HepG2 (cell line): Measurements from ENCODE around the gene SERINC1. TPM values are rescaled to one million over a fixed set of nuclear protein-coding genes. Genes with fewer than 3 reads are reported as not detected.

ENCODE experiments used
- ATAC-seq: fragments of 200-7000 bp; cut with Tn5 transposase; 3 replicates; pipeline ENCODE4 v1.9.1; 2020; ENCODE audit warnings: mild to moderate bottlenecking, moderate library complexity
- BruUV-seq: library from RNA; stranded (reverse); fragments of 400-500 nt; replicated peaks from 2 replicates; lab custom pipeline; 2021; lab: Mats Ljungman, UMichigan
- CTCF ChIA-PET: fragments of 300-600 bp; formaldehyde crosslinking; extraction: SDS; loops from one replicate; lab custom pipeline; 2021; ENCODE audit warnings: low total read pairs, inconsistent platforms, low intra/inter-chr PET ratio; lab: Yijun Ruan, JAX
- POLR2A ChIA-PET: fragments of 350-600 bp; sonication (Branson Sonifier 250); formaldehyde crosslinking; loops from one replicate; lab custom pipeline; 2020; ENCODE audit warnings: antibody characterized with exemption, inconsistent platforms; lab: Yijun Ruan, JAX
- DNase-seq: peaks from one replicate; pipeline ENCODE4 v3.0.0-alpha.2; 2015; ENCODE audit warnings: low spot score
- FAIRE-seq: peaks from 3 replicates; lab custom pipeline; 2011; peaks lifted over from hg19 to GRCh38; lab: Jason Lieb, UNC
- H2AFZ ChIP-seq: one replicate; pipeline ENCODE4 v1.6.1; 2011; ENCODE audit warnings: low read length, inconsistent platforms
- H3K27ac ChIP-seq: fragments of 300-600 bp; 3 replicates; pipeline ENCODE4 v1.8.0; 2011; ENCODE audit warnings: mixed run types, mild to moderate bottlenecking, mixed read lengths, low read length, inconsistent platforms; ENCODE audit not compliant: insufficient read depth; ENCODE audit errors: extremely low read length
- H3K27me3 ChIP-seq, 2 experiments: fragments of 200-600 bp in 1 of 2; 2 replicates in 1 of 2; 3 replicates in 1 of 2; pipeline versions ENCODE4 v1.6.0 to v1.8.0; 2011; ENCODE audit warnings: low read length in 2 of 2, mild to moderate bottlenecking in 2 of 2, moderate library complexity in 2 of 2, inconsistent platforms in 1 of 2; ENCODE audit not compliant: insufficient read depth in 2 of 2, control insufficient read depth in 1 of 2
- H3K36me3 ChIP-seq, 2 experiments: fragments of 200-600 bp in 1 of 2; replicated peaks in 1 of 2; 2 replicates in 1 of 2; 3 replicates in 1 of 2; pipeline versions ENCODE4 v1.5.1 to v1.8.0; 2011; ENCODE audit warnings: low read length in 2 of 2, inconsistent platforms in 1 of 2; ENCODE audit not compliant: insufficient read depth in 2 of 2, control insufficient read depth in 1 of 2
- H3K4me1 ChIP-seq: 2 replicates; pipeline ENCODE4 v1.5.1; 2012; ENCODE audit warnings: low read length, inconsistent platforms; ENCODE audit not compliant: insufficient read depth
- H3K4me2 ChIP-seq: 2 replicates; pipeline ENCODE4 v1.6.0; 2011; ENCODE audit warnings: low read depth, low read length, inconsistent platforms
- H3K4me3 ChIP-seq, 3 experiments: fragments of 200-600 bp in 1 of 3; sonication (generic), shearing (Covaris generic) in 1 of 3; replicated peaks in 1 of 3; 2 replicates each; pipeline ENCODE4 v1.5.1; 2011 to 2016; ENCODE audit warnings: low read length in 3 of 3, inconsistent platforms in 2 of 3, low read depth in 2 of 3, mild to moderate bottlenecking in 2 of 3, control low read depth in 1 of 3, mixed read lengths in 1 of 3; ENCODE audit not compliant: insufficient read depth in 1 of 3
- H3K79me2 ChIP-seq: one replicate; pipeline ENCODE4 v1.6.1; 2011; ENCODE audit warnings: low read length, inconsistent platforms; ENCODE audit not compliant: insufficient read depth
- H3K9ac ChIP-seq: 2 replicates; pipeline ENCODE4 v1.6.0; 2011; ENCODE audit warnings: mild to moderate bottlenecking, low read depth, low read length, inconsistent platforms; ENCODE audit not compliant: insufficient read depth
- H3K9me3 ChIP-seq: 2 replicates; pipeline ENCODE4 v1.5.1; 2012; ENCODE audit warnings: mild to moderate bottlenecking, low read length
- H4K20me1 ChIP-seq: 2 replicates; pipeline ENCODE4 v1.6.0; 2011; ENCODE audit warnings: inconsistent platforms, mild to moderate bottlenecking, low read length, moderate library complexity; ENCODE audit not compliant: insufficient read depth
- DNMT1 ChIP-seq: sonication (generic); formaldehyde crosslinking; IDR thresholded peaks from 2 replicates; pipeline ENCODE4 v1.5.1; 2020; ENCODE audit warnings: mild to moderate bottlenecking, missing genetic modification reagents
- GATA4 ChIP-seq: sonication (generic); IDR thresholded peaks from 2 replicates; pipeline ENCODE4 v1.6.1; 2016; ENCODE audit warnings: antibody characterized with exemption, low read depth, borderline replicate concordance
- NFYC ChIP-seq: IDR thresholded peaks from 2 replicates; pipeline ENCODE4 v1.6.1; 2016; ENCODE audit warnings: missing genetic modification reagents, missing compliant biosample characterization
- RFX1 ChIP-seq: fragments of 450-650 bp; IDR thresholded peaks from 2 replicates; pipeline ENCODE4 v1.6.1; 2017
- SIN3B ChIP-seq: fragments of 150-350 bp; IDR thresholded peaks from 2 replicates; pipeline ENCODE4 v1.6.1; 2014; ENCODE audit warnings: low read length
- SIX4 ChIP-seq: sonication (generic); formaldehyde crosslinking; IDR thresholded peaks from 2 replicates; pipeline ENCODE4 v1.4.0; 2020; ENCODE audit warnings: missing genetic modification reagents
- SMYD3 ChIP-seq: sonication (generic); formaldehyde crosslinking; IDR thresholded peaks from 2 replicates; pipeline ENCODE4 v1.8.1; 2023; ENCODE audit warnings: mild to moderate bottlenecking, missing genetic modification reagents
- TEAD3 ChIP-seq: optimal IDR thresholded peaks from 2 replicates; pipeline ENCODE3; 2016; ENCODE audit warnings: borderline replicate concordance
- ZFP36L1 ChIP-seq: sonication (generic); formaldehyde crosslinking; IDR thresholded peaks from 2 replicates; pipeline ENCODE4 v1.8.0; 2022; ENCODE audit warnings: mild to moderate bottlenecking, missing genetic modification reagents, moderate library complexity
- ZFP91 ChIP-seq: sonication (generic); formaldehyde crosslinking; IDR thresholded peaks from 2 replicates; pipeline ENCODE4 v1.9.0; 2022; ENCODE audit warnings: missing genetic modification reagents, mild to moderate bottlenecking, borderline replicate concordance
- ZNF24 ChIP-seq: fragments of 450-650 bp; IDR thresholded peaks from 2 replicates; pipeline ENCODE4 v1.6.1; 2017; ENCODE audit warnings: antibody characterized with exemption, mild to moderate bottlenecking
- ZNF567 ChIP-seq: sonication (generic); formaldehyde crosslinking; IDR thresholded peaks from 2 replicates; pipeline ENCODE4 v1.8.1; 2023; ENCODE audit warnings: mild to moderate bottlenecking, missing genetic modification reagents, borderline replicate concordance
- ZNF570 ChIP-seq: sonication (generic); formaldehyde crosslinking; IDR thresholded peaks from 2 replicates; pipeline ENCODE4 v1.4.0; 2020; ENCODE audit warnings: mild to moderate bottlenecking, missing genetic modification reagents, borderline replicate concordance
- ZNF775 ChIP-seq: sonication (generic); formaldehyde crosslinking; IDR thresholded peaks from 2 replicates; pipeline ENCODE4 v1.4.0; 2020; ENCODE audit warnings: missing genetic modification reagents, mild to moderate bottlenecking, moderate library complexity, borderline replicate concordance
- ZNF891 ChIP-seq: sonication (generic); formaldehyde crosslinking; IDR thresholded peaks from 2 replicates; pipeline ENCODE4 v1.5.0; 2020; ENCODE audit warnings: mild to moderate bottlenecking, missing genetic modification reagents
- ZSCAN29 ChIP-seq: sonication (generic); formaldehyde crosslinking; conservative IDR thresholded peaks from 2 replicates; pipeline ENCODE4 v1.4.0; 2020; ENCODE audit warnings: mild to moderate bottlenecking, missing genetic modification reagents
- WGBS: methylation state at CpG from one replicate; pipeline ENCODE4 v1.1.6; 2017; ENCODE audit warnings: low lambda C conversion rate; 5-methylcytosine and 5-hydroxymethylcytosine counted together
- in situ Hi-C: cut with HindIII; loops from 2 replicates; pipeline ENCODE4 v1.10.0; 2017; ENCODE audit warnings: low pct_unique_long_range_greater_than_20kb; ENCODE audit not compliant: extremely low pct_ligation_motif_present
- intact Hi-C: fragments of 100-400 bp; cut with micrococcal nuclease; formaldehyde crosslinking; loops from one replicate; pipeline ENCODE4 v1.10.0; 2022; ENCODE audit not compliant: unreplicated experiment
- polyA plus RNA-seq, 8 experiments: library from polyadenylated mRNA; depleted of rRNA in 3 of 8; stranded (reverse) in 7 of 8; unstranded in 1 of 8; fragments of >200 nt; fragmentation: Illumina TruSeq in 4 of 8; extraction: Trizol in 4 of 8; gene quantifications; 2 replicates each; pipeline versions ENCODE4 v1.2.1 to v1.2.3, GENCODE V29; 2011 to 2016; ENCODE audit warnings: low read depth in 4 of 8, missing spikeins in 1 of 8, mixed read lengths in 1 of 8; ENCODE audit not compliant: insufficient read depth in 1 of 8
- total RNA-seq, 5 experiments: library from RNA; depleted of rRNA; stranded (reverse); fragments of >200 nt; fragmentation: Illumina TruSeq; extraction: Trizol; gene quantifications; 2 replicates each; pipeline ENCODE4 v1.2.3, GENCODE V29; 2016; ENCODE audit warnings: low read depth in 1 of 5
- TF ChIP-seq, protein P1 (sequence below): sonication (generic); formaldehyde crosslinking; IDR thresholded peaks from 2 replicates; pipeline ENCODE4 v1.8.0; 2022; ENCODE audit warnings: missing genetic modification reagents, low read depth, mild to moderate bottlenecking, borderline replicate concordance
- TF ChIP-seq, protein P2 (sequence below): IDR thresholded peaks from 2 replicates; pipeline ENCODE4 v1.6.1; 2016; ENCODE audit warnings: low read depth

SERINC1 gene
- total and polyA plus RNA-seq, 2 of the 13 experiments (the other 11 are each of a cell fraction or from before 2014, with no cell fraction given), result 93.5 to 112 TPM

- H3K36me3 ChIP-seq, result no peaks in the 10 kb centered on the region
- no peak overlapping the region for H3K27ac ChIP-seq
- no peaks in the 10 kb centered on the region for H3K4me1 ChIP-seq
- H3K79me2 ChIP-seq, result no peaks in the 10 kb centered on the region
- POLR2A ChIA-PET, result interaction anchor here (1.8 kb wide), 1 partner anchor 40 kb away, joined by 4 read pairs; no protein-coding TSS in a partner anchor
- H3K4me3 ChIP-seq, result no peak overlapping the region
- intact Hi-C loops, result loop anchor here (5.0 kb wide), 1 partner anchor 347 kb away; no protein-coding TSS in a partner anchor
- no peaks in the 10 kb centered on the region for H3K27me3 ChIP-seq
- no peak overlapping the region for H3K4me2 ChIP-seq
- no peaks in the 10 kb centered on the region for H4K20me1 ChIP-seq
- FAIRE-seq (no peak), ATAC-seq (no peak), DNase-seq (no peak)
- 7% methylated on average over 1 of the region's 1 CpG for WGBS
- CTCF ChIA-PET, result interaction anchor here (5.9 kb wide), 1 partner anchor 39 kb away, joined by 49 read pairs; no protein-coding TSS in a partner anchor
- in situ Hi-C loops, result loop anchor here (5.0 to 25.0 kb wide), 3 partner anchors 42 to 347 kb away; no protein-coding TSS in a partner anchor
- H3K9me3 ChIP-seq, result 0 out of 2 replicates have a peak, but pooled peaks cover under 1% of the 10 kb centered on the region
- TF ChIP-seq ZNF24 (no peak), SIN3B (no peak), NFYC (CRISPR knock-in tag) (no peak), ZNF570 (no peak), ZSCAN29 (CRISPR knock-in tag) (no peak), ZFP36L1 (CRISPR knock-in tag) (no peak), ZNF567 (no peak), ZFP91 (CRISPR knock-in tag) (no peak), ZNF775 (no peak), SMYD3 (no peak), GATA4 (no peak), SIX4 (CRISPR knock-in tag) (no peak), DNMT1 (CRISPR knock-in tag) (no peak), TEAD3 (CRISPR knock-in tag) (no peak), RFX1 (no peak), ZNF891 (CRISPR knock-in tag) (no peak)
- TF ChIP-seq, protein P1, sequence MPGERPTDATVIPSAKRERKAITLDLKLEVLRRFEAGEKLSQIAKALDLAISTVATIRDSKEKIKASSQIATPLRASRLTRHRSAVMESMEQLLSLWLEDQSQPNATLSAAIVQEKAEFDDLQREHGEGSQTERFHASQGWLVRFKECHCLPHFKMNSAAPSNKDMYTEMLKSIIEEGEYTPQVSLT (CRISPR knock-in tag), result no peak
- TF ChIP-seq, protein P2, sequence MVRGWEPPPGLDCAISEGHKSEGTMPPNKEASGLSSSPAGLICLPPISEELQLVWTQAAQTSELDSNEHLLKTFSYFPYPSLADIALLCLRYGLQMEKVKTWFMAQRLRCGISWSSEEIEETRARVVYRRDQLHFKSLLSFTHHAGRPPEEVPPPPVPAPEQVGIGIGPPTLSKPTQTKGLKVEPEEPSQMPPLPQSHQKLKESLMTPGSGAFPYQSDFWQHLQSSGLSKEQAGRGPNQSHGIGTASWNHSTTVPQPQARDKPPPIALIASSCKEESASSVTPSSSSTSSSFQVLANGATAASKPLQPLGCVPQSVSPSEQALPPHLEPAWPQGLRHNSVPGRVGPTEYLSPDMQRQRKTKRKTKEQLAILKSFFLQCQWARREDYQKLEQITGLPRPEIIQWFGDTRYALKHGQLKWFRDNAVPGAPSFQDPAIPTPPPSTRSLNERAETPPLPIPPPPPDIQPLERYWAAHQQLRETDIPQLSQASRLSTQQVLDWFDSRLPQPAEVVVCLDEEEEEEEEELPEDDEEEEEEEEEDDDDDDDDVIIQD (CRISPR knock-in tag), result no peak
- H3K9ac ChIP-seq, result no peak overlapping the region
- BruUV-seq, result no TSS peak
- H2AFZ ChIP-seq, result no peak overlapping the region
Measured at GRCh38 chr6:122490607-122491006, 19.0 kb upstream of the SERINC1 start.
